Adrenal gland (tissue), 5 donors: ENCODE measurements around the gene GFOD2.

ENCODE experiments used
- CTCF ChIP-seq, 6 experiments: fragments of 450-650 bp in 4 of 6; fragments of 200-600 bp in 2 of 6; sonication (generic) in 1 of 6; IDR thresholded peaks; 1 replicate in 5 of 6; 2 replicates in 1 of 6; pipeline versions ENCODE4 v1.5.1 to v1.8.0; 2016 to 2021; ENCODE audit warnings: antibody characterized with exemption in 6 of 6, mild to moderate bottlenecking in 2 of 6, moderate library complexity in 1 of 6
- POLR2A ChIP-seq, 2 donors: fragments of 450-650 bp; IDR thresholded peaks; one replicate each; pipeline ENCODE4 v1.6.1; 2017; ENCODE audit warnings: antibody characterized with exemption in 2 of 2, mild to moderate bottlenecking in 2 of 2, moderate library complexity in 1 of 2
- donor health status: DM: no; HTN: no; CAD: no.

GRCh38 chr16:67663877-67664222 lies 55.3 kb downstream of the GFOD2 start:
- TF ChIP-seq CTCF (IDR thresholded peaks at IDR 0.05) (no peak), POLR2A (IDR thresholded peaks at IDR 0.05) (no peak)
